ENCODE data around the gene C5orf15. TPM values are rescaled to one million over a fixed set of nuclear protein-coding genes. Genes with fewer than 3 reads are reported as not detected.
A peak's percentile ranks its signal among the peaks of the same experiment; 100 is the strongest.

Gene C5orf15
- total RNA-seq, 3 donors from 2014 or later (not counting 1 experiment from before 2014, with no cell fraction given): 15.2 to 19.9 (median 18.0) TPM

DNA sequence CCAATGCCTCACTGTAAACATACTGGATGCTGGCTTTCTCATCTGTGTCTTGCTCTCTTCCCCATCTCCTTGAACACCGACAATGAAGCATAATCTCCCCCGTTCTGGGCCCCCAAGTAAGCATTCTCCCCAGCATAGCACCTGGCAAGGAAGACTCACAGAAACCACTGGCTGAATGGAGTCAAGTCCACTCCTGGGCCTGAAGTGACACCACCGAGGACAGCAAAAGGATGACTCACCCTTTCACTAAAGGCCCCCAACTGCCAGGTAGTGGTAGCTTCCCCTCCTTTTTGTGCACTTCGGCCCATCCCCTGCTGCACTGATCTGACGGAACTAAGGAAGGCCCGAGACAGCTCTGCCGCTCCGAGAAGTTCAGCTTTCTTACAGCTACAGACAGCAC, 26.9 kb upstream of the C5orf15 start:
- Histone ChIP-seq H3K4me3 (ENCODE audit: low read length) (no peak overlapping the region), H3K9me3 (ENCODE audit: control insufficient read depth, insufficient read depth, low read length) (no peaks in the 10 kb centered on the region), H3K27me3 (ENCODE audit: control insufficient read depth, insufficient read depth, low read length) (no peaks in the 10 kb centered on the region), H3K36me3 (ENCODE audit: control insufficient read depth, insufficient read depth, low read length) (peaks cover 12% of the 10 kb centered on the region), H3K27ac (ENCODE audit: low read length) (no peak overlapping the region), H3K4me1 (ENCODE audit: control insufficient read depth, insufficient read depth, low read length) (peaks cover 15% of the 10 kb centered on the region)
- intact Hi-C loops (cut with micrococcal nuclease): no loop called here
- WGBS (ENCODE audit: insufficient coverage): 80% methylated on average over 8 of the region's 8 CpGs
- Mint-ChIP-seq H3K4me1 (peaks cover 32 to 43% of the 10 kb centered on the region in 2 donors), H3K27me3 (ENCODE audit: low read depth in 2 of 2) (no peaks in the 10 kb centered on the region), H3K36me3 (no peaks in the 10 kb centered on the region), H3K9me3 (no peaks in the 10 kb centered on the region), H3K4me3 (no peak overlapping the region), H3K27ac (peak overlapping the region in 1 of 2 donors; percentile 68)
- DNase-seq (no peak), ATAC-seq (no peak)
- no peak for TF ChIP-seq CTCF (IDR thresholded peaks at IDR 0.05)

- Histone ChIP-seq H3K27me3 (ENCODE audit: control insufficient read depth, insufficient read depth, low read length) (no peaks in the 10 kb centered on the region), H3K4me1 (ENCODE audit: control insufficient read depth, insufficient read depth, low read length) (peaks cover 13% of the 10 kb centered on the region), H3K27ac (ENCODE audit: low read length) (no peak overlapping the region), H3K9me3 (ENCODE audit: control insufficient read depth, insufficient read depth, low read length) (no peaks in the 10 kb centered on the region), H3K4me3 (ENCODE audit: low read length) (no peak overlapping the region), H3K36me3 (ENCODE audit: control insufficient read depth, insufficient read depth, low read length) (peaks cover 16% of the 10 kb centered on the region)
- TF ChIP-seq CTCF (IDR thresholded peaks at IDR 0.05): no peak
- Mint-ChIP-seq H3K4me1 (peaks cover 32 to 39% of the 10 kb centered on the region in 2 donors), H3K27ac (peak overlapping the region in 1 of 2 donors; percentile 68), H3K4me3 (no peak overlapping the region), H3K9me3 (no peaks in the 10 kb centered on the region), H3K27me3 (ENCODE audit: low read depth in 2 of 2) (no peaks in the 10 kb centered on the region), H3K36me3 (no peaks in the 10 kb centered on the region)
- no peak for DNase-seq
- intact Hi-C loops (cut with micrococcal nuclease): no loop called here
- 93% methylated on average over 6 of the region's 6 CpGs for WGBS (ENCODE audit: insufficient coverage)
- ATAC-seq: no peak
Observed at GRCh38 chr5:133994990-133995333, 26.5 kb upstream of the C5orf15 start.

DNA sequence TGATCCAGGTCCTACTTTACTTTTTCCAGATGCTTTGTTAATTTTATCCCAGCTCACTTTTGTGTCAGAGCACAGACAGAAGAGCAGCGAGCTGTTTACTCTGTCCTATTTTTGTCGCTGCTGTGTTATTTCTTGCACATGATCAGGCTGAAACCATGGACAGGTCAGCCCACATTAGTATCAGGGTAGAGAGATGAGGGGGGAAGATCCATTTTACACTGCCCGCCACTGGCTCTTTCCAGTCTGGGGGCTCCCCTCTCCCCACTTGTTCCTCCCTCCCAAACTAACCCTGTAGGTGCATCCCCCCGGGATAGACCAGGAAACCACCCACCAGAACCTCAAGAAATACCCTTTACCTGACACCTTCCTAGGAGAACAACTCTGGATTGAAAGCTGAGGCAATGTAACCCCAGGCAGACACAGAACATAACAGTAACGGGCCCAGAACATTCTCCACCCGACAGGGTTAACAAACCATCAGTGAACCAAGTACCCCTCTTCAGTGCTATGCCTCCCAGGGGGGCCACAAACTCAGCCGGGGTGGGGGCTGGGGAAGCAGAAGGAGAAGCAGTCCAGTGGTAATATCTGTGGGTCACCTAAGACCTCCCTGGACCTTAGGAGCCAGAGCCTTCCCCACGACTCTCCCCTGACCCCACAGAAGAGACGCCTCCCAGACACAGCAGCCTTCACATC, 26.0 kb upstream of the C5orf15 start:
- Mint-ChIP-seq H3K4me1 (peaks cover 32 to 34% of the 10 kb centered on the region in 2 donors), H3K27me3 (ENCODE audit: low read depth in 2 of 2) (no peaks in the 10 kb centered on the region), H3K36me3 (no peaks in the 10 kb centered on the region), H3K9me3 (no peaks in the 10 kb centered on the region), H3K4me3 (no peak overlapping the region), H3K27ac (peak overlapping the region in 1 of 2 donors; percentile 15)
- no peaks in the 10 kb centered on the region for H3K9me3 ChIP-seq (ENCODE audit: control insufficient read depth, insufficient read depth, low read length)
- H3K4me1 ChIP-seq (ENCODE audit: control insufficient read depth, insufficient read depth, low read length): peaks cover 13% of the 10 kb centered on the region
- no peak for TF ChIP-seq CTCF (IDR thresholded peaks at IDR 0.05)
- WGBS (ENCODE audit: insufficient coverage): 82% methylated on average over 9 of the region's 9 CpGs
- ATAC-seq: no peak
- intact Hi-C loops (cut with micrococcal nuclease): no loop called here
- H3K4me3 ChIP-seq (ENCODE audit: low read length): no peak overlapping the region
- H3K36me3 ChIP-seq (ENCODE audit: control insufficient read depth, insufficient read depth, low read length): peaks cover 17% of the 10 kb centered on the region
- H3K27me3 ChIP-seq (ENCODE audit: control insufficient read depth, insufficient read depth, low read length): no peaks in the 10 kb centered on the region
- no peak overlapping the region for H3K27ac ChIP-seq (ENCODE audit: low read length)
- DNase-seq: no peak

Data from natural killer cell (primary cell).